Measurements from ENCODE around the gene ZNF774.

ZNF774 gene

DNA sequence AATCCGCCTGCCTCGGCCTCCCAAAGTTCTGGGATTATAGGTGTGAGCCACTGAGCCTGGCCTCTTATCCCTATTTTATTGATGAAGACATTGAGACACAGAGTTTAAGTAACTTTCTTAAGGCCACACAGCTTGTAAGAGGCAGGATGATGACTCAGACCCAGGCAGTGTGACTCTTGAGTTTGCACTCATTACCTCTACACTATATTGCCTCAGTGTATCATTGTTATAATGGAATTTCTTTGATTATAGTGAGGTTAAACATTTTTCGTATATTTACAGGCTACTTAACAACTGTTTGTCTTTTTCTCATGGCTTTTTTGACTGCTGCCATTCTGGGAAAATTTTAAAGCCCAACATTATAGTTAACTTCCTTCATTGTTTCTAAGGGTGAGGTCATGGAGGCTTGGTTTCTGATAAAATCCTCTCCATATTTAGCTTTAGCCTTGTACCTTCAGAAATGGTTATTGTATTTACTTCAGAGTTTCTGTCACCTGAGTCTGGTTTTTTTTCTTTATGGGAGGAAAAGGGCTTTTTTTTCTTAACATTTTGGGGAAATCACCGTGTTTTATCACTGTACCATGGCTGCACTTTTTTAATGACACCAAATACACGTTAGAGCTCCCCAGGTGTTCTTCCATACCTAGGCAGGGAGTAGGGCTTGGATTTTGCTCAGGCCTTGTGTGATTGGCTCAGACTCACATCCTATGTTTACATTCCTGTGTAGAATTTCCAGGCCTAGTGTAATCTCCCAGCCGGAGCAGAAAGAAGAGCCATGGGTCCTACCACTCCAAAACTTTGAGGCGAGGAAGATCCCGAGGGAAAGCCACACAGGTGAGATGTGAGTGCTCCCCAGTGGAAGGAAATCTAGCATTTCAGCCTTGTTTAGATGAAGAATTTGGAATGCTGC, 6.3 kb downstream of the ZNF774 start:
- TF ChIP-seq, protein P1, sequence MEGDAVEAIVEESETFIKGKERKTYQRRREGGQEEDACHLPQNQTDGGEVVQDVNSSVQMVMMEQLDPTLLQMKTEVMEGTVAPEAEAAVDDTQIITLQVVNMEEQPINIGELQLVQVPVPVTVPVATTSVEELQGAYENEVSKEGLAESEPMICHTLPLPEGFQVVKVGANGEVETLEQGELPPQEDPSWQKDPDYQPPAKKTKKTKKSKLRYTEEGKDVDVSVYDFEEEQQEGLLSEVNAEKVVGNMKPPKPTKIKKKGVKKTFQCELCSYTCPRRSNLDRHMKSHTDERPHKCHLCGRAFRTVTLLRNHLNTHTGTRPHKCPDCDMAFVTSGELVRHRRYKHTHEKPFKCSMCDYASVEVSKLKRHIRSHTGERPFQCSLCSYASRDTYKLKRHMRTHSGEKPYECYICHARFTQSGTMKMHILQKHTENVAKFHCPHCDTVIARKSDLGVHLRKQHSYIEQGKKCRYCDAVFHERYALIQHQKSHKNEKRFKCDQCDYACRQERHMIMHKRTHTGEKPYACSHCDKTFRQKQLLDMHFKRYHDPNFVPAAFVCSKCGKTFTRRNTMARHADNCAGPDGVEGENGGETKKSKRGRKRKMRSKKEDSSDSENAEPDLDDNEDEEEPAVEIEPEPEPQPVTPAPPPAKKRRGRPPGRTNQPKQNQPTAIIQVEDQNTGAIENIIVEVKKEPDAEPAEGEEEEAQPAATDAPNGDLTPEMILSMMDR (IDR thresholded peaks at IDR 0.05; ENCODE audit: insufficient read depth, low read length, poor library complexity, severe bottlenecking) = no peak

DNA sequence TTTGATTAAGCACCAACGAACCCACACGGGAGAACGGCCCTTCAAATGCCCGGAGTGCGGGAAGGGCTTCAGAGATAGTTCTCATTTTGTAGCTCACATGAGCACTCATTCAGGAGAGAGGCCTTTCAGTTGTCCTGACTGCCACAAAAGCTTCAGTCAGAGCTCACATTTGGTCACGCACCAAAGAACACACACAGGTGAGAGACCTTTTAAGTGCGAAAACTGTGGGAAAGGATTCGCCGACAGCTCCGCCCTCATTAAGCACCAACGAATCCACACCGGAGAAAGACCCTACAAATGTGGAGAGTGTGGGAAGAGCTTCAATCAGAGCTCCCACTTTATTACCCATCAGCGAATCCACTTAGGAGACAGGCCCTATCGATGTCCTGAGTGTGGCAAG, 8.7 kb downstream of the ZNF774 start:
- Histone ChIP-seq H3K36me3 (ENCODE audit: control insufficient read depth, insufficient read depth, low read length) (no peaks in the 10 kb centered on the region), H3K4me3 (replicated peaks; ENCODE audit: low read depth, low read length) (no peak overlapping the region), H3K27me3 (replicated peaks; ENCODE audit: control insufficient read depth, insufficient read depth, low read length) (no peaks in the 10 kb centered on the region)
- no peak for DNase-seq (ENCODE audit: extremely low read depth, insufficient read length)
- TF ChIP-seq, protein P1 (IDR thresholded peaks at IDR 0.05; ENCODE audit: insufficient read depth, low read length, poor library complexity, severe bottlenecking) = no peak

More for the DNA sequence above, 6.3 kb downstream of the ZNF774 start:
- no peak for DNase-seq (ENCODE audit: extremely low read depth, insufficient read length)
- H3K27me3 ChIP-seq (replicated peaks; ENCODE audit: control insufficient read depth, insufficient read depth, low read length) = no peaks in the 10 kb centered on the region
- H3K36me3 ChIP-seq (ENCODE audit: control insufficient read depth, insufficient read depth, low read length) = no peaks in the 10 kb centered on the region
- no peak overlapping the region for H3K4me3 ChIP-seq (replicated peaks; ENCODE audit: low read depth, low read length)

DNA sequence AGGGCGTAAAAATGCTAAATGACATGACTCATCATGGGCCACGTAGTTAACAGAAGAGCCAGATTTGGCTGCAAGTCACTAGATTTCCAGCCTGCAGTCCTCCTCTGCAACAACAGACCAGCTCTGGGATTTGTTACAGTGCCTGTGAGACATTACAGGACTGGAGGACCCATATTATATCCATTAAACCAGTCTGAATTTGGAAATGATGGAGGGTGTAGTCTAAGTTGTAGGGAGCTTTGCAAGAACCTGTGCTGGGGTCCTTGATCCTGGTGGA, 10.8 kb downstream of the ZNF774 start:
- TF ChIP-seq, protein P1 (IDR thresholded peaks at IDR 0.05; ENCODE audit: insufficient read depth, low read length, poor library complexity, severe bottlenecking) = no peak

DNA sequence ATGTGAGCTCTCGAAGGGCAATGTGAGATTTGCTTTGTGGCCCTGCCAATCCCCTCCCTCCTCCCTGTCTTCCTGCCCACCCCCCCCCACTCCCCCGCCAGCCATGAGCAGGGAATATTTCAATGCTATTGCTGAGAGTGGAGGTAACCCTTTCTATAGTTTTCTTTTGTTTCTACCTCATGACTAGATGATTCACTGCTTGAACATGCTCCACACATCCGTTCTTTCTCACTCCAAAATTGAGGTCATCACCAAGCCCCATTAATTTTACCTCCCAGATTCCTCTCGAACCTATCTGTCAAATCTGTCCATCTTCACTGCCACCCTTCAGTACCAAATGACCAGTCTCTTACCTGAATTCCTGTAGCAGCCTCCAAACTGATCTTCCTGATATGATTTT, 12.2 kb downstream of the ZNF774 start:
- Histone ChIP-seq H3K4me3 (replicated peaks; ENCODE audit: low read depth, low read length) (no peak overlapping the region), H3K27me3 (replicated peaks; ENCODE audit: control insufficient read depth, insufficient read depth, low read length) (no peaks in the 10 kb centered on the region), H3K36me3 (ENCODE audit: control insufficient read depth, insufficient read depth, low read length) (no peaks in the 10 kb centered on the region)
- TF ChIP-seq, protein P1 (IDR thresholded peaks at IDR 0.05; ENCODE audit: insufficient read depth, low read length, poor library complexity, severe bottlenecking) = no peak
- no peak for DNase-seq (ENCODE audit: extremely low read depth, insufficient read length)

More for the DNA sequence above, 10.8 kb downstream of the ZNF774 start:
- no peaks in the 10 kb centered on the region for H3K27me3 ChIP-seq (replicated peaks; ENCODE audit: control insufficient read depth, insufficient read depth, low read length)
- H3K36me3 ChIP-seq (ENCODE audit: control insufficient read depth, insufficient read depth, low read length) = no peaks in the 10 kb centered on the region
- H3K4me3 ChIP-seq (replicated peaks; ENCODE audit: low read depth, low read length) = no peak overlapping the region
- no peak for DNase-seq (ENCODE audit: extremely low read depth, insufficient read length)

DNA sequence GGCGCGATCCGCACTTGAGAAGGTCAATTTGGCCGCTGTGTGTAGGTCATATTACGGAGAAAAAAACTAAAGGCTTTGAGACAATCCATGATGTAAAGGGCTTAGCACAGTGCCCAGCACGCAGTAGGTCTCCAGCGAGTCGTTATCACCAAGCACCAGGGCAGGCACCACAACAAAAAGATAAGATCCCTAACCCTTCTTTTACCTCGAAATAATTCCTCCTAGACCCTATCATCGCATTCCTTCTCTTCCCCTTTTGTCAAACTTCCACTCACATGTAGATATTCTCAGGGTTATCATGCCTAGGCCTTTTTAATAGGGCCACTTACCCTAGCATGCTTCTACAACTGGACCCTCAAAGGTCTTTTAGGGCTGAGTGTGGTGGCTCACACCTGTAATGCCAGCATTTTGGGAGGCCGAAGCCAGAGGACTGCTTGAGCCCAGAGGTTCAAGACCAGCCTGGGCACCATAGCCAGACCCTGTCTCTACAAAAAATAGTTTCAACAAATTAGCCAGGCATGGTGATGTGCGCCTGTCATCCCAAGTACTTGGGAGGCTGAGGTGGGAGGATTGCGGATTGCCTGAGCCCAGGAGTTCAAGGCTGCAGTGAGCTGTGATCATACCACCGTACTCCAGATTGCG, 13.5 kb downstream of the ZNF774 start:
- H3K36me3 ChIP-seq (ENCODE audit: control insufficient read depth, insufficient read depth, low read length) = no peaks in the 10 kb centered on the region
- H3K27me3 ChIP-seq (replicated peaks; ENCODE audit: control insufficient read depth, insufficient read depth, low read length) = no peaks in the 10 kb centered on the region
- no peak for DNase-seq (ENCODE audit: extremely low read depth, insufficient read length)
- TF ChIP-seq, protein P1 (IDR thresholded peaks at IDR 0.05; ENCODE audit: insufficient read depth, low read length, poor library complexity, severe bottlenecking) = no peak
- no peak overlapping the region for H3K4me3 ChIP-seq (replicated peaks; ENCODE audit: low read depth, low read length)

Data from GM06990 (cell line).